HG03469 (cell line): Measurements from ENCODE around the gene ZNF771.

ENCODE experiments used
- ATAC-seq: cut with Tn5 transposase; IDR thresholded peaks from one replicate; pipeline ENCODE4 v1.9.1; 2021; ENCODE audit warnings: mild to moderate bottlenecking, moderate library complexity, moderate number of reproducible peaks; ENCODE audit not compliant: unreplicated experiment

Gene ZNF771

DNA sequence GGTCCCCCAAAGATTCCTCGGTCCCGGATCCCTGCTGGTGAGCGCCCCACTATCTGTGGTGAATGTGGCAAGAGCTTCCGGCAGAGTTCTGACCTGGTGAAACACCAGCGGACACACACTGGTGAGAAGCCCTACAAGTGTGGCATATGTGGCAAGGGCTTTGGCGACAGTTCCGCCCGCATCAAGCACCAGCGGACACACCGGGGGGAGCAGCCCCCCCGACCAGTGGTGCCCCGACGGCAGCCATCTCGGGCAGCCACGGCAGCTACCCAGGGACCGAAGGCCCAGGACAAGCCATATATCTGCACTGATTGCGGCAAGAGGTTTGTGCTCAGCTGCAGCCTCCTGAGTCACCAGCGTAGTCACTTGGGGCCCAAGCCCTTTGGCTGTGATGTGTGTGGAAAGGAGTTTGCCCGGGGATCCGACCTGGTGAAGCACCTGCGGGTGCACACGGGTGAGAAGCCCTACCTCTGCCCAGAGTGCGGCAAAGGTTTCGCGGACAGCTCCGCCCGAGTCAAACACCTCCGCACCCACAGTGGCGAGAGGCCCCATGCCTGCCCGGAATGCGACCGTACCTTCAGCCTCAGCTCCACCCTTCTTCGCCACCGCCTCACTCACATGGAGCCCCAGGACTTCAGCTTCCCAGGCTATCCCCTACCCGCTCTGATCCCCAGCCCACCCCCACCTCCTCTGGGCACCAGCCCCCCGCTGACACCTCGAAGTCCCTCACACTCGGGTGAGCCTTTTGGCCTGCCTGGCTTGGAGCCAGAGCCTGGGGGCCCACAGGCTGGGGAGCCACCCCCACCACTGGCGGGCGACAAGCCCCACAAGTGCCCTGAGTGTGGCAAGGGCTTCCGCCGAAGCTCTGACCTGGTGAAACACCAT is 9.4 kb upstream of the ZNF771 start:
- ATAC-seq, result no peak

GRCh38 chr16:30398661-30399434 is 8.6 kb upstream of the ZNF771 start:
- ATAC-seq, result no peak

- no peak for ATAC-seq
These were observed 7.8 kb upstream of the ZNF771 start for GRCh38 chr16:30399435-30400186.

DNA sequence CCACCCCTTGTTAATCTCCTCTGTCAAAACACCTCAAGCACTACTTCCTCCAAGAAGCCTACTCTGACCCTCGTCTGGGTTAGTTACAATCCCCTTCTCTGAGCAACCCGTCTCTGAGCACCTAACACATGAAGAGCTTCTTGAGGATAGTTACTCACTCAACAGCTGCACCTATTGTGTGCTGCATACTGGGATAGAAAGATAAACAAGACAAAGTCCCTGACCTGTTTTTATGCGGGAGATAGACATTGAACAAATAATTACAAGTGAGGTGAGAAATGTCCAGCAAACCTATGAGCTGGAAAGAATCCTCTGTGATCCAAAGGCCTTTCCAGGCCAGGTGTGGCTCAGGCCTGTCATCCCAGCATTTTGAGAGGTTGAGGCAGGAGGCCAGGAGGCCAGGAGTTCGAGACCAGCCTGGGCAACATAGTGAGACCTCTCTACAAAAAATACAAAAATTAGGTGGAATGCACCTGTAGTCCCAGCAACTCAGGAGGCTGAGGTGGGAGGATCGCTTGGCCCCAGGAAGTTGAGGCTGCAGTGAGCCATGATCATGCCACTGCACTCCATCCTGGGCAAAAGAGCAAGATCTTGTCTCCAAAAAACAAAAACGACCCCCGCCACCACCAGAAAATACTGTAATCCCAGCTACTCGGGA is 5.5 kb upstream of the ZNF771 start:
- no peak for ATAC-seq

GRCh38 chr16:30406795-30407101 is 658 bp upstream of the ZNF771 start:
- ATAC-seq, result no peak

- no peak for ATAC-seq
These were observed 563 bp downstream of the ZNF771 start for GRCh38 chr16:30407804-30408534.

GRCh38 chr16:30409125-30410060 is 2.0 kb downstream of the ZNF771 start:
- no peak for ATAC-seq

DNA sequence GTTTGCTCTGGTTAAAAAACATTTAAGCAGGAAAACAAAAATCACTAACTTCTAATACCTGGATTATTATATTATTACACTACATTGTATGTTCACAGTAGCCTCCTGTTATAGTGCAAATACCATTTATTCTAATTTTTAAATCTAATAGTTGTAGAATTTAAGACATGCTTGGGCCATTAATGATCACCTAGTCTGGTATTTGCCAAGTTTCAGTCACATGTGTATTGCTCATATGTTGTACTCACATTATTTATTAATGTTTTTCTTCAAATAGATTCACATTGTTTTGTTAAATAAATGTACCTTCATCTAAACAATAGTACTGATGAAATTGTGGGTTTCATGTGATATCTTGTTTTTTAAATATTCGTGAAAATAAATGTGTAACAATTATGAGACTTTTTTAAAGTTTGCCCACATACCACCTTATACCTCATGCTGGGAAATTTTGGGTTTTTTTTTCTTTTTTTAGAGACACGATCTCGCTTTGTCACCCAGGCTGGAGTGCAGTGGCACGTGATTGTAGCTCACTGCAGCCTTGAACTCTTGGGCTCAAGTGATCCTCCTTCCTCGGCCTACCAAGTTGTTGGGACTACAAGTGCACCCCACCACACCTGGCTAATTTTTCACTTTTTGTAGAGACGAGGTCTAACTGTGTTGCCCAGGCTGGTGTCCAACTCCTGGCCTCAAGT is 5.9 kb downstream of the ZNF771 start:
- ATAC-seq, result no peak

GRCh38 chr16:30414159-30414558 is 6.8 kb downstream of the ZNF771 start:
- no peak for ATAC-seq

DNA sequence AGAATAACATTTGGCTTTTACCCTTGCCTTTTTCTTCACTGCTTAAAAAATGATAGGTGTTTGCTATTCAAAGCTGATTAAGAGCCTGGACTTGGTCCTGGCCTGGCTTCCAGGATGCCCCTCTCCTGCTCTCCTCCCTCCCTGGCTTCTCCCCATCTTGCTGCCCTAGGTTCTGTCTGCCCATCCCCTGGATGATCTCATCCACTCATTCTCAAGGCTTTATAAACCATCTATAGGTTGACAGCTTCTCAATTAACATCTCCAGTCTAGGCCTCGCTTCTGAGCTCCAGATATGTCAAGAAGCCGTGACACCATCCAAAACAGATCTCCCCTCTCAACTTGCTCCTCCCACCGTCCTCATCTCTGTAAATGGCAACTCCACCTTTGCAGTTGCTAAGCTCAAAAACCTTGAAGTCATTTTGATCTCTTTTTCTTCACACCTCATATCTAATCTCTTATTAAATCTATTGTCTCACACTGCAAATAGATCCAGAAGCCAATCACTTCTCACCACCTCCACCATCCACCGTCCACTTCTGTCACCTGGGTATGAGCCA is 8.7 kb downstream of the ZNF771 start:
- ATAC-seq, result no peak

DNA sequence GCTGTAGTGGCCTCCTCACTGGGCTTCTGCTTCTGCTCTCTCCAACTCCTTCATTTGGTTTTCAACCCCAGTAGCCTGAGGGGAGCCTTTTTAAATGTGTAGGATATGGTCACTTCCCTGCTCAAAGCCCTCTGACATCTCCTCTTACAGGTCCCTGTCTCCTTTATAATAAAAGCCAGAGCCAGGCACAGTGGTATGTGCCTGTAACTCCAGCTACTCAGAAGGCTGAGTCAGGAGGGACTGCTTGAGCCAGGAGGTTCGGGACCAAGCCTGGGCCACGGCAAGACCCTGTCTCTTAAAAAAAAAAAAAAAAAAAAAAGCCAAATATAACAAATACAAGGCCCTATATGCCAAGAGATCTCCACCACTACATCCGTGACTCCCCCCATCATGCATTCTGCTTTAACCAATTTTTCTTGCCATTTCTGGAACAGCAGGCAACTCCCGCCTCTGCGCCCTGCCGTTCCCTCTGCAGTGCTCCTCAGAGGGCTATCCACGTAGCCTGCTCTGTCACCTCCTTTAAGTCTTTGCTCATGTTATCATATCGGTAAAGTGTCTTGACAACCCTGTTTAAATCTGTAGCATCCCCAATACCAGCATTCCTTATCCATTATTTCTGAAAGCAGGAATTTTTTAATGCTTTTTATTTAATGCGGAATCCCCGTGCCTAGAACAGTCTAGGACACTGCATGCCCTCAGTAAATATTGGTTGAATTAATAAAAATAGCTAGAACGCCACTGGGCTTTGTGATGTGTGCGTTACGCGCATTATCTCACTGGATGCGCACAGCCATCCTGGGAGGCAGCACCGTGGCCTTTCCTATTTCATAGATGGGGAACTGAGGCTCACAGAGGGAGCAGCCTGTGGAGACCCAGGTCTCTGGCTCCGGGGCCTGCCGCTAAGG is 9.5 kb downstream of the ZNF771 start:
- peak; percentile 7 for ATAC-seq

- ATAC-seq, result peak; percentile 57
These were observed 10.3 kb downstream of the ZNF771 start for GRCh38 chr16:30417529-30418349.

DNA sequence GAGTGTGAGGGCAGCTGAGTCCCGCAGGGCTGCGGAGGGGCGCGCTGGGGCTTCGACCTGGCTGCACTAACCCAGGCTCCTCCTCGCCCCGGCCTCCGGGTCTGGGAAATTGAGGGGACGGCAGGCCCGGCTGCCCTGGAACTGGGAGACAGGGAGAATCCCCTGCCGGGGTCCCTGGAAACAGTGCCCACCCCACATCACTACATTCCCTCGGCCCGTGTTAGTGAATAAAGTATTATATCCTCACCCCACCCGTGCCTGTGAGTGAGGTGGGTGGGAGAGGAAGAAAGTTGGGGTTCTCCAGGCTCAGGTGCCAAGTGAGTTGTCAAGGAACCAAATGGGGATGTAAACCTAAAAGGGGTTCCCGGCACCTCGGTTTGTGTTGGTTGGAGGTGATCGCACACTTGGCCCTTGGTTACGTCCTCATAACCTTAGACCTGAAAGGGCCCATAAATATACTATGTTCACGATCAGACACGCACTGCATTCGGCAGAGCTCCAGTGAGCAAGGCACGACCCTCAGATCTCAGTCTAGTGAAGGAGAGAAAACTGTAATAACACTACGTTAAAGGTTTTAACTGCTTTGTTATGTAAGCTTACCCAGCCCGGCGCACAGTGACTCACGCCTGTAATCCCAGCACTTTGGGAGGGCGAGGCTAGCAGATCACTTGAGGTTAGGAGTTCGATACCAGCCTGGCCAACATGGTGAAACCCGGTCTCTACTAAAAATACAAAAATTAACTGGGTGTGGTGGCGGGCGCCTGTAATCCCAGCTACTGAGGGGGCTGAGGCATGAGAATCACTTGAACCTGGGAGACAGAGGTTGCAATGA is 11.2 kb downstream of the ZNF771 start:
- ATAC-seq, result no peak

- ATAC-seq, result no peak
These were observed 13.6 kb downstream of the ZNF771 start for GRCh38 chr16:30421010-30421409.

GRCh38 chr16:30428055-30428454 is 20.6 kb downstream of the ZNF771 start:
- ATAC-seq, result no peak

DNA sequence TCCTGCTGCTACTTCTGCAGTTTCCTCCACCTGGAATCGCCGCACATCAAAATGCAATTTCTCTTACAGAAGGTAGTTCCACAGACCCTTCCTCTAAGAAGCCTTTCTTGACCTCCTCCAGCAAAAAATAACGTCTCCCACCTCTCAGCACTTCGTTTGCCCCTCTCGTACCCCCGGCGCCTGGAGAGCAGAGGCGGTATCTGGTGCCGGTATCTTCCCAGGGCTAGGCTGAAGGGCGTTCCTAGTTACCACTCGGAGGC is 21.9 kb downstream of the ZNF771 start:
- ATAC-seq, result no peak
